Measurements from ENCODE around the gene HOXC11.

HOXC11 gene

DNA sequence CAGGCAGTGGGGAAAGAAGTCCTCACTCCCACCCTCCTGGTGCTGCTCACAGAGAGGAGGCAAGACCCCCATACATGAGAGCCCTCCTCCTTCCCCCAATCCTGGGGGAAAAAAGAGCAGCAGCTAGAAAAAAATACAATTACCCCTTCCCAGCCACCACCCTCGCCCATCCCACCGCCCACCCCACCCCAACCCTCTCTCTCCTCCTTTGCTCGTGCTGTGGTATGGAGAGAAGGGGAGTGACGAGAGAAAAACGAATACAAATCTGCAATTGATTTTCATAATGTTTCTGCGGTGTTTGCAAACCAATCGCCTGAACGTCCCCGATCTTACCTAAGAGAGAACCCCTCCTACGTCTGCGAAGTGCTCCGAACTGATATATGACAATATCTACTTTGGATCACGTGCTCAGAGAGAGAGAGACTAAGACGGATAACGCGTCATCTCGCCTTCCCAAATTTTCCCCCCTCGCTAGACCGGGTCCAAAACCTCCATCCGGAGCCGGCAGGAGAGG lies at the start of gene HOXC11:
TSS of gene HOXC11 (plus strand) at position 405 of the 514 bp plus-strand sequence. CDS start 116 bp downstream, outside the sequence.
- in situ Hi-C loops (cut with MboI; ENCODE audit: low sequenced_read_pairs), result no loop called here
- Histone ChIP-seq H3K36me3 (replicated peaks) (no peaks in the 10 kb centered on the region), H3K4me3 (peak within 1 kb of the TSS; percentile 27), H3K27me3 (ENCODE audit: low read depth) (no peaks in the 10 kb centered on the region), H3K9me3 (no peaks in the 10 kb centered on the region), H3K4me1 (peaks cover 13% of the 10 kb centered on the region)
- DNase-seq (ENCODE audit: low spot score in 2 of 2), result no peak

- in situ Hi-C loops (cut with MboI; ENCODE audit: low sequenced_read_pairs), result no loop called here
Measured at GRCh38 chr12:53924521-53925405, 48.2 kb upstream of the HOXC11 start.

GRCh38 chr12:53927220-53928029 lies 45.5 kb upstream of the HOXC11 start:
- Histone ChIP-seq H3K9me3 (no peaks in the 10 kb centered on the region), H3K36me3 (replicated peaks) (no peaks in the 10 kb centered on the region), H3K4me3 (no peak overlapping the region), H3K27me3 (ENCODE audit: low read depth) (peaks cover 96% of the 10 kb centered on the region), H3K4me1 (no peaks in the 10 kb centered on the region)
- in situ Hi-C loops (cut with MboI; ENCODE audit: low sequenced_read_pairs), result no loop called here
- DNase-seq (ENCODE audit: low spot score in 2 of 2), result no peak

More at GRCh38 chr12:53924521-53925405, 48.2 kb upstream of the HOXC11 start:
- DNase-seq (ENCODE audit: low spot score in 2 of 2), result no peak
- H3K4me3 ChIP-seq, result no peak overlapping the region
- no peaks in the 10 kb centered on the region for H3K4me1 ChIP-seq
- no peaks in the 10 kb centered on the region for H3K36me3 ChIP-seq (replicated peaks)
- peaks cover 88% of the 10 kb centered on the region for H3K27me3 ChIP-seq (ENCODE audit: low read depth)
- no peaks in the 10 kb centered on the region for H3K9me3 ChIP-seq

- in situ Hi-C loops (cut with MboI; ENCODE audit: low sequenced_read_pairs), result no loop called here
- no peak for DNase-seq (ENCODE audit: low spot score in 2 of 2)
- Histone ChIP-seq H3K36me3 (replicated peaks) (no peaks in the 10 kb centered on the region), H3K4me1 (no peaks in the 10 kb centered on the region), H3K9me3 (no peaks in the 10 kb centered on the region), H3K27me3 (ENCODE audit: low read depth) (peaks cover 89% of the 10 kb centered on the region), H3K4me3 (no peak overlapping the region)
Measured at GRCh38 chr12:53928054-53928835, 44.7 kb upstream of the HOXC11 start.

GRCh38 chr12:53929527-53929926 lies 43.4 kb upstream of the HOXC11 start:
- no peaks in the 10 kb centered on the region for H3K9me3 ChIP-seq
- H3K27me3 ChIP-seq (ENCODE audit: low read depth), result peaks cover 82% of the 10 kb centered on the region
- in situ Hi-C loops (cut with MboI; ENCODE audit: low sequenced_read_pairs), result no loop called here
- no peak for DNase-seq (ENCODE audit: low spot score in 2 of 2)
- no peaks in the 10 kb centered on the region for H3K4me1 ChIP-seq
- no peaks in the 10 kb centered on the region for H3K36me3 ChIP-seq (replicated peaks)
- no peak overlapping the region for H3K4me3 ChIP-seq

DNA sequence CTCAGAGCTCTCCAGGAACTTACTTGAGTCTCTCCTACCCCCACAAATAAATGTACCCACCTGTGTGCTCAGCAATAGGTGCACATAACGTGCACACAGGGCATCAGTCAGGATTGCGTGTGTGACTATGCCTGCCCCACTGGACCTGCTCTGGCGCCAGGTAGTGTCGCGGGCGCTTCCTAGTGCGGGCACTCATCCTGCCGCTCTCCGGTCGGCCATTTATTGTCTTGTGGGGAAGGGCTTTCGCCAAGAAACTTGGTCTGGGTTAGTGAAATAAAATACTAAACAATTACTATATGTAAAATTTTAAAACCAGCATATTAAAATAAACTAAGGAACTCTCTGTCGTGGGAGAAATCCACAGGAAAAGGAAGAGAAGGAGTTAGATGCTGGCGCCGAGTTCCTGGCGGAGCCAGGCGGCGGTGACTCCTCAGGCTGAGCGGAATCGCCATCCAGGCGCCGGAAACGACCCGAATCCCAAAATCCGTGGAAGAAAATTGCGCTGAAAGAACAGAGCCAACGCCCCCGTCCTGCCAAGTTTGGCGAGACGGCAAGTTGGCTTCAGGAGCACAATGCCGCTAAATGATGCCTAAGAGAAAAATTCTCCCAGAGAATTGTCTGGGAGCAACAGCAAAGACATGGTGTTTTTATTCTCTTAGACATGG lies 42.2 kb upstream of the HOXC11 start:
- DNase-seq (ENCODE audit: low spot score in 2 of 2), result no peak
- Histone ChIP-seq H3K36me3 (replicated peaks) (no peaks in the 10 kb centered on the region), H3K27me3 (ENCODE audit: low read depth) (peaks cover 79% of the 10 kb centered on the region), H3K9me3 (no peaks in the 10 kb centered on the region), H3K4me3 (no peak overlapping the region), H3K4me1 (0 out of 2 replicates have a peak, but pooled peaks cover 2% of the 10 kb centered on the region)
- in situ Hi-C loops (cut with MboI; ENCODE audit: low sequenced_read_pairs), result no loop called here

DNA sequence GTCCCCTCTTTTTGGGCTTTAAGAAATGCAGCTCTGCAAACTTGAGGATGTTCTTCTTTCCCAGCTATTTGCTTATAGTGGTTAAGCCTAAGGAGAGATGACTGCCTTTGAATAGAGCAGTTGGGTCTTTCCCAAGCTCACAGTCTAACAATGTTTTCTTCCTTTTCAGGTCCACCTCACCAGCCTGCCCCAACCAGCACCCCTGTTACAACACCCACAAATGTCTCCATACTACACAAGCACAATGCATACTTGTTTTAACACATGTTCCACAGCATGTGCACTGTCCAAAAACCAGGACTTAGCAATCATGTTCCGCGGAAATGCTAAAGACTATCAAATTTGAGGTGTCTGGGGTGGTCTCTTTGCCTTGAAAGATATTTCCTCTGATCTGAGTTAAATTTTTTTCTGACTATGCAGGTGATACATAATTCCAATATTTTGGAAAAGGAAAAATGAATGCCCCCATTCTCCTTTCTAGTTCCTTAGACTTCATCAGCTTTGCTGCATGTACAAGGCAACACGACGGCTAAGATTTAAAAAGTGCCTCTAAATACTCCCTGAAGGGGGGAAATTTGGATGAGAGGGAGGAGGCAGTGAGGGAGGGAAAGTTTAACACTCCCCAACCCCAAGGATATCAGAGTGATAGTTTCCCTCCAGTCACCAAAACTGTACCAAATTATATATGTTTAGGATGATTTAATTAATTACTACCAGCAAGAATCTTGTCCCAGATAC lies 40.9 kb upstream of the HOXC11 start:
- H3K9me3 ChIP-seq, result no peaks in the 10 kb centered on the region
- in situ Hi-C loops (cut with MboI; ENCODE audit: low sequenced_read_pairs), result no loop called here
- H3K4me3 ChIP-seq, result no peak overlapping the region
- no peaks in the 10 kb centered on the region for H3K36me3 ChIP-seq (replicated peaks)
- peaks cover 69% of the 10 kb centered on the region for H3K27me3 ChIP-seq (ENCODE audit: low read depth)
- 0 out of 2 replicates have a peak, but pooled peaks cover 2% of the 10 kb centered on the region for H3K4me1 ChIP-seq
- DNase-seq (ENCODE audit: low spot score in 2 of 2), result no peak

GRCh38 chr12:53932915-53933314 lies 40.0 kb upstream of the HOXC11 start:
- Histone ChIP-seq H3K9me3 (no peaks in the 10 kb centered on the region), H3K27me3 (ENCODE audit: low read depth) (peaks cover 61% of the 10 kb centered on the region), H3K4me1 (peaks cover 3% of the 10 kb centered on the region), H3K36me3 (replicated peaks) (no peaks in the 10 kb centered on the region), H3K4me3 (no peak overlapping the region)
- no peak for DNase-seq (ENCODE audit: low spot score in 2 of 2)
- in situ Hi-C loops (cut with MboI; ENCODE audit: low sequenced_read_pairs), result no loop called here

DNA sequence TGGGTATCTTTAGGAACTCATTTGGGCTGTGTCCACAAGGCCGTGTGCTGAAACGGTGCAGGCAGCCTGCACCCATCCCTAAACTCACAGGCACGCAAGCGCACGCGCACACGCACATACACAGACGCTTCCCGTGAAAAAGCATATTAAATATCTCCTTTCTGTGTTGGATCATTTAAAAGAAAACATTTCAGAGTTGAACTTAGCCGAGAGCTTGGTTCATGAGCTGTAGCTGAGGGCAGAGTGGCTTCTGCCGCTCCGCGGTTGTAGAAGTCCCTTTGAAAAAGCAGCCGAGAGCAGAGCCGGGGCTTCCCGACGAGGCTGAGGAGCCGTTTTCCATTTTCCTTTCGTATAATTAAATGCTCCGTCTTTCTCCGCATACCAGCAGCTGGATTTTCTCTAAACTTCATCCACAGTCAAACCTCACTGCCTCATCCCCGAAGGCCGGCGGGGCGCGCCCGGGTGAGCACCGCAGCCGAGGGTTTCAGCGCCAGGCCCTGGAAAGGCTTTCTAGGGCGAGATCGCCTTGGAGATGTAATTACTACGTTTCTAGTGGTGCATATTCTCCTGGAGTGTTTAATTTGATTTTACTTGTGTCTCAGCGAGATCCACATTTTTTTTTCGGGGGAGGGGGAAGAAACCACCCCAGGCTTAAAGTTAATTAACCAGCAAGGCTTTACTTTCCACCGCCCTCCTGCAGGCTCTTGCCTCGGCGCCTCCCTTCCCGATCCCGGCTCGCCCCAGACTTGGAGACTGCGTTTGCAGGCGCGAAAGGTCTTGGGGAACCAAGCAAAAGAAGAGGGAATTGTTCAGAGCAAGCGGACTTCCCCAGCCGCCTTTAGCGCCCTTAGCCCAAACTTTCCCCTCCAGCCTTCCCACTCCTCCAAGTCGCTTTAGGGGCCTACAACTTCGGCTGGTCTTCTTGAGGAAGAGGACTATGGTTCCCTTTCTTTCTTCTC lies 37.3 kb upstream of the HOXC11 start:
- Histone ChIP-seq H3K27me3 (ENCODE audit: low read depth) (peaks cover 36% of the 10 kb centered on the region), H3K9me3 (no peaks in the 10 kb centered on the region), H3K36me3 (replicated peaks) (no peaks in the 10 kb centered on the region), H3K4me3 (no peak overlapping the region), H3K4me1 (peaks cover 12% of the 10 kb centered on the region)
- in situ Hi-C loops (cut with MboI; ENCODE audit: low sequenced_read_pairs), result no loop called here
- no peak for DNase-seq (ENCODE audit: low spot score in 2 of 2)

- H3K4me1 ChIP-seq, result peaks cover 22% of the 10 kb centered on the region
- H3K27me3 ChIP-seq (ENCODE audit: low read depth), result peaks cover 21% of the 10 kb centered on the region
- no peaks in the 10 kb centered on the region for H3K9me3 ChIP-seq
- in situ Hi-C loops (cut with MboI; ENCODE audit: low sequenced_read_pairs), result no loop called here
- H3K4me3 ChIP-seq, result no peak overlapping the region
- DNase-seq (ENCODE audit: low spot score in 2 of 2), result no peak
- H3K36me3 ChIP-seq (replicated peaks), result no peaks in the 10 kb centered on the region
Measured at GRCh38 chr12:53937099-53937498, 35.8 kb upstream of the HOXC11 start.

DNA sequence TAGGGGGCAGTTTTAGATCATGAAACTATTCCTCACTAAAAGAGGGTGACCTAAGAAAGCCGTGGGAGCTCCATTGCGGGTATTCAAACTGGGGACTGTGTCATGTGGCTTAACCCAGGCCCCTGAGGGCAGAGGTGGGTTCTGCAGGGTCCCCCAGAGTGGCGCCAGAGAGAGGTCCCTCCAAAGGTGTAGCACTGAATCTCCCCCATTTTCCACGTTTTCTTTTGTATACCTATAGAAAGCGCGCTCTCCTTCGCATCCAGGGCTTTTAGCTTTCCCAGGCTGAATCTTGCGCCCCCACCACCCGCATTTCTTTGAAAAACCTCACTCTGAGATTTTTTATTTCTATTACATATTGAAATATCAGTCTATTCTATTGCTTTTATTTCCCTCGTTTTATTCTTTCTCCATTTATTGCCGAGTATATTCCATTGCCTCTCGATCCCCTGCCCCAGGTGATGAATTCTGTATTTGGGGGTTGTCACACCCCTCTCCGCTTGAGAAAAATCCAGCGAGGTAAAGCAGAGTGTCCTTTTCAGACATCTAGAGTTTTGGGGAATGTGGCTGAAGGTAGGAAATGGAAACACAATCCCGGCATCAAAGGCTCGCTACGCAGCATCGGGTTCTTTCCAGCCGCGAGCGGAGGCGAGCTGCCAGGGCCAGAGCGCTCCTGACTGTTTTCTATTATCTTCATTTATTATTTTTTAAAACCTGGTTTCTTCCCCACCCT lies 35.2 kb upstream of the HOXC11 start:
- in situ Hi-C loops (cut with MboI; ENCODE audit: low sequenced_read_pairs), result no loop called here
- DNase-seq (ENCODE audit: low spot score in 2 of 2), result no peak
- Histone ChIP-seq H3K4me1 (peaks cover 22% of the 10 kb centered on the region), H3K9me3 (no peaks in the 10 kb centered on the region), H3K27me3 (ENCODE audit: low read depth) (peaks cover 17% of the 10 kb centered on the region), H3K36me3 (replicated peaks) (no peaks in the 10 kb centered on the region), H3K4me3 (peak overlapping the region; percentile 46)
